H1 (cell line): ENCODE data around the gene VSNL1. TPM values are rescaled to one million over a fixed set of nuclear protein-coding genes. Genes with fewer than 3 reads are reported as not detected.

Source experiments
- ASH2L ChIP-seq: fragments of 200-600, 300-600 bp; sonication (generic); IDR thresholded peaks from one replicate; pipeline ENCODE4 v1.7.1; 2017; ENCODE audit warnings: low read length
- BCL11A ChIP-seq, 2 experiments: IDR thresholded peaks; one replicate each; pipeline ENCODE4 v1.6.1; 2011; ENCODE audit warnings: low read depth in 2 of 2, low read length in 2 of 2, mild to moderate bottlenecking in 2 of 2
- KDM5A ChIP-seq: fragments of 200-600 bp; IDR thresholded peaks from 2 replicates; pipeline ENCODE4 v1.7.1; 2012; ENCODE audit warnings: mild to moderate bottlenecking, low read length, inconsistent platforms, mixed read lengths
- MAFK ChIP-seq: IDR thresholded peaks from 2 replicates; pipeline ENCODE4 v1.6.1; 2012; ENCODE audit warnings: low read depth, mild to moderate bottlenecking, improper control_type of control experiment, low read length
- SIX5 ChIP-seq: IDR thresholded peaks from 2 replicates; pipeline ENCODE4 v1.6.1; 2011; ENCODE audit warnings: mild to moderate bottlenecking, low read depth, low read length
- SRF ChIP-seq: IDR thresholded peaks from 2 replicates; pipeline ENCODE4 v1.6.1; 2011; ENCODE audit warnings: mild to moderate bottlenecking, low read depth, low read length, moderate library complexity
- polyA plus RNA-seq, 7 experiments: library from polyadenylated mRNA; depleted of rRNA in 3 of 7; stranded (reverse) in 5 of 7; unstranded in 2 of 7; fragments of >200 nt in 5 of 7; fragments of 200-250 nt in 2 of 7; gene quantifications; 1 replicate in 5 of 7; 2 replicates in 1 of 7; 4 replicates in 1 of 7; pipeline versions ENCODE4 v1.2.1 to v1.2.3, GENCODE V29; 2011 to 2013; ENCODE audit warnings: missing spikeins in 2 of 7, mixed read lengths in 2 of 7
- total RNA-seq: library from RNA; stranded (reverse); fragmentation: NEBNext Ultra II Directional; extraction: Animal tissue kit (Norgen Biotek cat#: 25700); gene quantifications from 2 replicates; pipeline ENCODE4 v1.2.1, GENCODE V29; 2021
- TF ChIP-seq, protein P1 (sequence below): fragments of 300-600 bp; sonication (generic); IDR thresholded peaks from 2 replicates; pipeline ENCODE4 v1.7.1; 2012; ENCODE audit warnings: low read length, moderate library complexity, mild to moderate bottlenecking, inconsistent platforms; ENCODE audit not compliant: insufficient replicate concordance

Gene VSNL1
- total and polyA plus RNA-seq, 2 of the 8 experiments (the other 6 are each of a cell fraction or from before 2014, with no cell fraction given): 49.4 to 108 TPM

GRCh38 chr2:17608251-17608650 is 67.8 kb downstream of the VSNL1 start (continued):
- TF ChIP-seq, protein P1, sequence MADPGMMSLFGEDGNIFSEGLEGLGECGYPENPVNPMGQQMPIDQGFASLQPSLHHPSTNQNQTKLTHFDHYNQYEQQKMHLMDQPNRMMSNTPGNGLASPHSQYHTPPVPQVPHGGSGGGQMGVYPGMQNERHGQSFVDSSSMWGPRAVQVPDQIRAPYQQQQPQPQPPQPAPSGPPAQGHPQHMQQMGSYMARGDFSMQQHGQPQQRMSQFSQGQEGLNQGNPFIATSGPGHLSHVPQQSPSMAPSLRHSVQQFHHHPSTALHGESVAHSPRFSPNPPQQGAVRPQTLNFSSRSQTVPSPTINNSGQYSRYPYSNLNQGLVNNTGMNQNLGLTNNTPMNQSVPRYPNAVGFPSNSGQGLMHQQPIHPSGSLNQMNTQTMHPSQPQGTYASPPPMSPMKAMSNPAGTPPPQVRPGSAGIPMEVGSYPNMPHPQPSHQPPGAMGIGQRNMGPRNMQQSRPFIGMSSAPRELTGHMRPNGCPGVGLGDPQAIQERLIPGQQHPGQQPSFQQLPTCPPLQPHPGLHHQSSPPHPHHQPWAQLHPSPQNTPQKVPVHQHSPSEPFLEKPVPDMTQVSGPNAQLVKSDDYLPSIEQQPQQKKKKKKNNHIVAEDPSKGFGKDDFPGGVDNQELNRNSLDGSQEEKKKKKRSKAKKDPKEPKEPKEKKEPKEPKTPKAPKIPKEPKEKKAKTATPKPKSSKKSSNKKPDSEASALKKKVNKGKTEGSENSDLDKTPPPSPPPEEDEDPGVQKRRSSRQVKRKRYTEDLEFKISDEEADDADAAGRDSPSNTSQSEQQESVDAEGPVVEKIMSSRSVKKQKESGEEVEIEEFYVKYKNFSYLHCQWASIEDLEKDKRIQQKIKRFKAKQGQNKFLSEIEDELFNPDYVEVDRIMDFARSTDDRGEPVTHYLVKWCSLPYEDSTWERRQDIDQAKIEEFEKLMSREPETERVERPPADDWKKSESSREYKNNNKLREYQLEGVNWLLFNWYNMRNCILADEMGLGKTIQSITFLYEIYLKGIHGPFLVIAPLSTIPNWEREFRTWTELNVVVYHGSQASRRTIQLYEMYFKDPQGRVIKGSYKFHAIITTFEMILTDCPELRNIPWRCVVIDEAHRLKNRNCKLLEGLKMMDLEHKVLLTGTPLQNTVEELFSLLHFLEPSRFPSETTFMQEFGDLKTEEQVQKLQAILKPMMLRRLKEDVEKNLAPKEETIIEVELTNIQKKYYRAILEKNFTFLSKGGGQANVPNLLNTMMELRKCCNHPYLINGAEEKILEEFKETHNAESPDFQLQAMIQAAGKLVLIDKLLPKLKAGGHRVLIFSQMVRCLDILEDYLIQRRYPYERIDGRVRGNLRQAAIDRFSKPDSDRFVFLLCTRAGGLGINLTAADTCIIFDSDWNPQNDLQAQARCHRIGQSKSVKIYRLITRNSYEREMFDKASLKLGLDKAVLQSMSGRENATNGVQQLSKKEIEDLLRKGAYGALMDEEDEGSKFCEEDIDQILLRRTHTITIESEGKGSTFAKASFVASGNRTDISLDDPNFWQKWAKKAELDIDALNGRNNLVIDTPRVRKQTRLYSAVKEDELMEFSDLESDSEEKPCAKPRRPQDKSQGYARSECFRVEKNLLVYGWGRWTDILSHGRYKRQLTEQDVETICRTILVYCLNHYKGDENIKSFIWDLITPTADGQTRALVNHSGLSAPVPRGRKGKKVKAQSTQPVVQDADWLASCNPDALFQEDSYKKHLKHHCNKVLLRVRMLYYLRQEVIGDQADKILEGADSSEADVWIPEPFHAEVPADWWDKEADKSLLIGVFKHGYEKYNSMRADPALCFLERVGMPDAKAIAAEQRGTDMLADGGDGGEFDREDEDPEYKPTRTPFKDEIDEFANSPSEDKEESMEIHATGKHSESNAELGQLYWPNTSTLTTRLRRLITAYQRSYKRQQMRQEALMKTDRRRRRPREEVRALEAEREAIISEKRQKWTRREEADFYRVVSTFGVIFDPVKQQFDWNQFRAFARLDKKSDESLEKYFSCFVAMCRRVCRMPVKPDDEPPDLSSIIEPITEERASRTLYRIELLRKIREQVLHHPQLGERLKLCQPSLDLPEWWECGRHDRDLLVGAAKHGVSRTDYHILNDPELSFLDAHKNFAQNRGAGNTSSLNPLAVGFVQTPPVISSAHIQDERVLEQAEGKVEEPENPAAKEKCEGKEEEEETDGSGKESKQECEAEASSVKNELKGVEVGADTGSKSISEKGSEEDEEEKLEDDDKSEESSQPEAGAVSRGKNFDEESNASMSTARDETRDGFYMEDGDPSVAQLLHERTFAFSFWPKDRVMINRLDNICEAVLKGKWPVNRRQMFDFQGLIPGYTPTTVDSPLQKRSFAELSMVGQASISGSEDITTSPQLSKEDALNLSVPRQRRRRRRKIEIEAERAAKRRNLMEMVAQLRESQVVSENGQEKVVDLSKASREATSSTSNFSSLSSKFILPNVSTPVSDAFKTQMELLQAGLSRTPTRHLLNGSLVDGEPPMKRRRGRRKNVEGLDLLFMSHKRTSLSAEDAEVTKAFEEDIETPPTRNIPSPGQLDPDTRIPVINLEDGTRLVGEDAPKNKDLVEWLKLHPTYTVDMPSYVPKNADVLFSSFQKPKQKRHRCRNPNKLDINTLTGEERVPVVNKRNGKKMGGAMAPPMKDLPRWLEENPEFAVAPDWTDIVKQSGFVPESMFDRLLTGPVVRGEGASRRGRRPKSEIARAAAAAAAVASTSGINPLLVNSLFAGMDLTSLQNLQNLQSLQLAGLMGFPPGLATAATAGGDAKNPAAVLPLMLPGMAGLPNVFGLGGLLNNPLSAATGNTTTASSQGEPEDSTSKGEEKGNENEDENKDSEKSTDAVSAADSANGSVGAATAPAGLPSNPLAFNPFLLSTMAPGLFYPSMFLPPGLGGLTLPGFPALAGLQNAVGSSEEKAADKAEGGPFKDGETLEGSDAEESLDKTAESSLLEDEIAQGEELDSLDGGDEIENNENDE: no peak
- TF ChIP-seq BCL11A (IDR thresholded peaks at IDR 0.05; ENCODE audit: low read depth in 2 of 2, low read length in 2 of 2): no peak
- no peak for TF ChIP-seq ASH2L
- TF ChIP-seq KDM5A: no peak
- TF ChIP-seq MAFK: no peak
- no peak for TF ChIP-seq SRF
- TF ChIP-seq SIX5: no peak
- TF ChIP-seq, all 59 proteins: peak for 0
